Dendritic cell treated with granulocyte-macrophage colony-stimulating factor and Interleukin-4, amounts not matched to agents 40 ng/mL and 50 ng/mL, for 4 days (primary cell): ENCODE results near the gene LPAR5.

Experiments used
- H3K27ac Mint-ChIP-seq: one replicate; pipeline ENCODE4 v1.8.0; 2022; ENCODE audit warnings: mild to moderate bottlenecking, mixed read lengths
- H3K27me3 Mint-ChIP-seq: one replicate; pipeline ENCODE4 v1.8.0; 2022; ENCODE audit warnings: mild to moderate bottlenecking, mixed read lengths
- H3K36me3 Mint-ChIP-seq: one replicate; pipeline ENCODE4 v1.8.0; 2022; ENCODE audit warnings: low read depth, mixed read lengths
- H3K4me1 Mint-ChIP-seq: one replicate; pipeline ENCODE4 v1.8.0; 2022; ENCODE audit warnings: low read depth, mixed read lengths
- H3K4me3 Mint-ChIP-seq: one replicate; pipeline ENCODE4 v1.8.0; 2022; ENCODE audit warnings: mild to moderate bottlenecking, moderate library complexity, mixed read lengths
- H3K9me3 Mint-ChIP-seq: one replicate; pipeline ENCODE4 v1.8.0; 2022; ENCODE audit warnings: mixed read lengths
- intact Hi-C: fragments of 100-400 bp; cut with micrococcal nuclease; formaldehyde crosslinking; loops from one replicate; pipeline ENCODE4 v1.15.0; 2022

Gene LPAR5

DNA sequence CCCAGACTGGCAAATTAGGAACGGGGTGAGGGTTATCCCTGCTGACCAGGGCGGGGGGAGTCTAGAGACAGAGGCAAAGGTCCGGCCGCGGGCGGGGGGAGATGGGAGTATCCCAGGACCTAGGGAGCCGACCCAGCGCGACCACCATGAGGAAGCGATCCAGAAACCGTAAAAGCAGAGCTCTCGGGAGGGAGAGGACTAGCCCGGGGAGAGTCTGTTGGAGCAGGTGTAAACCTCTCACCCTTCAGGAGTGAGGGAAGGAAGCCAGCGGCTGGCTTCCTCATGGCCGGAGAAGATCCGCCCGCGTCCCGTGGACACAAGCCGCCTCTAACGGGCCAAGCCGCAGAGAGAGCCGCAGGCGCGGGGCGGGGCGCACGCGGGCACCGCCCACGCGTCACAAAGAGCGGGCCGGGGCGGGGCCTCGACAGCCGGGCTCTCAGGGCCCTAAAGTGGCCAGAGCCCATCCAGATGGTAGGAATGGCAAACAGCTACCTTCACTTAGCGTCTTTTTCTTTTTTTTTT, 11.4 kb upstream of the LPAR5 start, which contains the start of gene ACRBP:
Gene ACRBP, minus strand, starts transcription at position 350 of the 522 bp plus-strand sequence. Its CDS starts 66 bp downstream, at position 284.
- Mint-ChIP-seq H3K36me3 (peaks cover 53% of the 10 kb centered on the region), H3K27me3 (no peaks in the 10 kb centered on the region), H3K4me3 (peak within 1 kb of the TSS; percentile 93), H3K9me3 (no peaks in the 10 kb centered on the region), H3K4me1 (peaks cover 52% of the 10 kb centered on the region), H3K27ac (peak within 1 kb of the TSS; percentile 98)
- intact Hi-C loops, result loop anchor here (5.0 kb wide), 1 partner anchor 40 kb away; the partner anchor contains the start of gene CHD4

DNA sequence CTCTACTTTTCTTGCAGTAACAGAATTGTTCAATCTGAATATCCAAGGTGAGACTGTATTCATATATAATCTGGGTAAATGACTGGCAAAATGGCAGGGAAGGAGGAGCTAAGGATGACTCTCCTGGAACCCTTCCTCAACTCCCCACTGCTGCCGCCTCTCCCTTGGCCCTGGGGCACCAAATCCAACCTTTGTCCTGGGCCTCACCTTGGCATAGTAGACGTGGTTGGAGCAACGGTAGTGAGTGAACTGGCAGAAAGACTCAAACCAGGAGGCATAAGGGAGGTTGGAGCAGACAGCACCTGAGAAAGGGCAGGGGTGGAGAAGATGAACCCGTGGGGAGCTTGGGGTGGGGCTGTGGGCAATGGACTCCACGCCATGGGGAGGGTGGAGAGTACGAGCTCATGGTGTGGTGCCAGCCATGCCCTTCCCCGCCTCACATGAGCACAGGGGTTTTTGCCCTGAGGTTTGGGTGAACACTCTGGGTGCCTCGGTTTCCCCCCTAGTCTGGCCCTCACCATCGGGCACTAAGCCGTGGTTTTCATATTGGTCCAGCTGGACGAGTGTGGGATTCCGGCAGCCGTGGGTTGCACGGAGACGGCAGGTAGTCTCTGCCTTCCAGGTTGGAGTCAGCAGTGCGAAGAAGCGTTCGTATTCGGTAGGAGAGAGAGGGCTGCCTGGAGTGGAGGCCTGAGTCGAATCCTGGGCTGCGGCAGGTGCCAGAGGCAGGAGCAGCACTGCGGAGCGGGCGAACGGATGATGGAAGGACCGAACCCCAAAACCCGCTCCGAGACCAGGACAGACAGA, 10.7 kb upstream of the LPAR5 start:
- intact Hi-C loops, result loop anchor here (5.0 kb wide), 1 partner anchor 39 kb away; the partner anchor contains the start of gene CHD4
- Mint-ChIP-seq H3K27me3 (no peaks in the 10 kb centered on the region), H3K4me1 (peaks cover 57% of the 10 kb centered on the region), H3K4me3 (peak overlapping the region; percentile 93), H3K9me3 (no peaks in the 10 kb centered on the region), H3K27ac (peak overlapping the region; percentile 98), H3K36me3 (peaks cover 46% of the 10 kb centered on the region)

DNA sequence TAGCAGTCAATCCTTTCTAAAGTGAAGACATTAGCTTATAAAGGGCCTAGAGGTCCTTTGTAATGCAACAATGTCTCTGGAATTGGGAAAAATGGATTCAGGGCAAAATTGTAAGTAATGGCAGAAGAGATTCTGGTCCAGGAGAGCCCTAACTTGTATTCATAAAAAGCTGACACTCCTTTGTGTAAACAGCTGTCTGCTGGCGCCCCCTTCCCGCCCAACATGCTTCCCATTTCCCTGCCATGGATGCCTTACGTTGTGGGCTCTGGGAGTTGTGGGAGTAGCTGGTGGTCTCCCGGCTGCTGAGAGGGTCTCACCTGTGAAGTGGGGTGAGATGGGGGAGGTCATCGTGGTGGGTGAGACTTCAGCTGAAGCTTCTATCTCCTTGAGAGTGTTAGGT, 9.1 kb upstream of the LPAR5 start:
- Mint-ChIP-seq H3K9me3 (no peaks in the 10 kb centered on the region), H3K4me3 (peak overlapping the region; percentile 63), H3K4me1 (peaks cover 69% of the 10 kb centered on the region), H3K36me3 (peaks cover 31% of the 10 kb centered on the region), H3K27ac (peak overlapping the region; percentile 98), H3K27me3 (no peaks in the 10 kb centered on the region)
- intact Hi-C loops, result loop anchor here (2.0 to 5.0 kb wide), 3 partner anchors 18 to 38 kb away; partner anchors contain the start of genes CHD4 and ING4

DNA sequence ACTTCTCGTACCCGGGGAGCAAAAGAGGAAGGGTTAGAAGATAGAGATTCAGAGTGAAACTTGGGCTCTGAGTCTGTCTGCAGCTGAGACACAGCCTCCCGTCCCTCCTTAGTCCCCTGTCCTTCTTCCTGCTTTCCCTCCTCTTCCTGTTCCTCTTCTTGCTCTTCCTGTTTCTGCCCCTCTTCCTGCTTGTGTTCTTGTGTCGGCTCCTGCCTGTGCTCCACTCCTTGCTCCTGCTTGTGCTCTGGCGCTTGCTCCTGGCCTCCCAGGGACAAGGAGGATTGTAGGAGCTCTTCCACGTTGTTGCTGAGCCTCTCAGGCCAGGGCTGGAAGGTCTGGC, 8.5 kb upstream of the LPAR5 start:
- peak overlapping the region; percentile 63 for H3K4me3 Mint-ChIP-seq
- intact Hi-C loops, result loop anchor here (2.0 kb wide), 2 partner anchors 19 to 25 kb away; partner anchors contain the start of gene ING4
- H3K36me3 Mint-ChIP-seq, result peaks cover 24% of the 10 kb centered on the region
- no peaks in the 10 kb centered on the region for H3K27me3 Mint-ChIP-seq
- H3K9me3 Mint-ChIP-seq, result no peaks in the 10 kb centered on the region
- peaks cover 75% of the 10 kb centered on the region for H3K4me1 Mint-ChIP-seq
- peak overlapping the region; percentile 98 for H3K27ac Mint-ChIP-seq

DNA sequence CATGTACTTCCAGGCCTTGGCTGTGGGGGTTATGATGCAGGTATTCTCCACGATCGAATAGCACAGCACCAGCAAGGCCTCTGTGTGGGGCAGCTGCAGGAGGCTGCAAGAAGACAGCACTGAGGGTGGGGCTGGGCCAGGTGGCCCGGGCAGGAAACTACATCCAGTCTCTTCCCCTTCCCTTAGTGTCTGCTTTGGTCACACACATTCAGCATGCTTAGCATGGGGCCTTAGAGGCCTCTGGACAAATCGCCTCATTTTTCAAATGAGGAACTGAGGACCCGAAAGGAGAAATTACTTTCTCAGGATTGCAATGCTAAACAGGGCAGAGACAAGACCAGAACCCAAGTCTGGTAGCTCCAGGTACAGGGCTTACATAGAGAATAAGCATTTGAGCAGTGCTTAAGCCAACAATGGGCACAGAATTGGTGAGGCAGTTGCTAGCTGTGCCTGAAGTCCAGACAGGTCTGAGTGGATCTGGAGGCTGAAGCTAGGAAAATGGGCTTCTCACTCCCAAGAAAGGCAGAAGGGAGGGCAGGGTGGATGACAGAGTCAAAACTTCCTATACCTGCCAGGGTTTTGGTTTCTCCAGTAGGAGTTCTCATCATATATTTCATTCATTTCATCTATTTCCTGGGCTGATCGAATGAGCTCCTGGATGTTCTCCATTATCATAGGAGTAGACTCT, 8.0 kb upstream of the LPAR5 start:
- H3K4me3 Mint-ChIP-seq, result peak overlapping the region; percentile 63
- peaks cover 81% of the 10 kb centered on the region for H3K4me1 Mint-ChIP-seq
- H3K27ac Mint-ChIP-seq, result peak overlapping the region; percentile 98
- H3K27me3 Mint-ChIP-seq, result no peaks in the 10 kb centered on the region
- intact Hi-C loops, result loop anchor here (2.0 kb wide), 2 partner anchors 19 to 25 kb away; partner anchors contain the start of gene ING4
- no peaks in the 10 kb centered on the region for H3K9me3 Mint-ChIP-seq
- peaks cover 22% of the 10 kb centered on the region for H3K36me3 Mint-ChIP-seq

DNA sequence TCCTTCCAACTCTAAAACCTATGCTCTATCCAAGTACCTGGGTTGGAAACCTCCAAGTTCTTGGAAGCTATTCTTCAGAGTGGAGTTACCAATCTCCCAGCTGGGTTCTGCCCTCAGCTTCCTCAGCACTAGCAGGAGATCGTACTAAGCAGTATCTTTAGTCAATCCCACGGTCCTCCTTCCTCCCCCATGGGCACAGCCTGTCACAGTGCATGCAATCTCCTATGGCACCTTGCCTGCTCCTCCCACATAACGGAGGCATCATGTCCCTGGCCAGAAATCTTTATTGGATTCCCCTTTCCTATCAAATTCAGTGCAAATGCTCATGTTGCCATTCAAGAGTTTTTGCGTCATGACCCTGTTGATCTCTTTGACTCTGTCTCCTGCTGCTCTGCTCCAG, 5.4 kb upstream of the LPAR5 start:
- peak overlapping the region; percentile 88 for H3K27ac Mint-ChIP-seq
- H3K4me3 Mint-ChIP-seq, result no peak overlapping the region
- H3K36me3 Mint-ChIP-seq, result peaks cover under 1% of the 10 kb centered on the region
- intact Hi-C loops, result no loop called here
- H3K27me3 Mint-ChIP-seq, result no peaks in the 10 kb centered on the region
- peaks cover 89% of the 10 kb centered on the region for H3K4me1 Mint-ChIP-seq
- H3K9me3 Mint-ChIP-seq, result no peaks in the 10 kb centered on the region

DNA sequence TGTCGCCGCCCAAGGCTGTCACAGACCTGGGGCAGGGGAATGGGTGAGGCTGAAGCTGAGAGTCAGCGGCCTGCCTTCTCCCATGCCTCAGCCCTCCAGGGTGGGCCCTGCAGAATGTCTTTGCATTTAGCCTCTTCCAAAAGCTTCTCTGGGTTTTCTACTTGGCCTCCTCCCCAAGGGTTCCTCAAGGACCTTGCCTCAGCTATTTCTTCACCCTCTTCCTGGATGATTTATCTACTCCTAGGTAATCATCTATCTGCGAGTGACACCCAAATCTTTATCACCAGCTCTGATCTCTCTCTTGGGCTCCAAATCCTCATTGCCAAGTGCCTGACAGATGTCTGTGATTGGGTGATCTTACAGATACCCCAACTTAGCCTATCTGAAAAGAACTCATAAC, 4.7 kb upstream of the LPAR5 start:
- Mint-ChIP-seq H3K27ac (peak overlapping the region; percentile 88), H3K4me1 (peaks cover 93% of the 10 kb centered on the region), H3K27me3 (no peaks in the 10 kb centered on the region), H3K4me3 (no peak overlapping the region), H3K36me3 (no peaks in the 10 kb centered on the region), H3K9me3 (no peaks in the 10 kb centered on the region)
- intact Hi-C loops, result no loop called here

DNA sequence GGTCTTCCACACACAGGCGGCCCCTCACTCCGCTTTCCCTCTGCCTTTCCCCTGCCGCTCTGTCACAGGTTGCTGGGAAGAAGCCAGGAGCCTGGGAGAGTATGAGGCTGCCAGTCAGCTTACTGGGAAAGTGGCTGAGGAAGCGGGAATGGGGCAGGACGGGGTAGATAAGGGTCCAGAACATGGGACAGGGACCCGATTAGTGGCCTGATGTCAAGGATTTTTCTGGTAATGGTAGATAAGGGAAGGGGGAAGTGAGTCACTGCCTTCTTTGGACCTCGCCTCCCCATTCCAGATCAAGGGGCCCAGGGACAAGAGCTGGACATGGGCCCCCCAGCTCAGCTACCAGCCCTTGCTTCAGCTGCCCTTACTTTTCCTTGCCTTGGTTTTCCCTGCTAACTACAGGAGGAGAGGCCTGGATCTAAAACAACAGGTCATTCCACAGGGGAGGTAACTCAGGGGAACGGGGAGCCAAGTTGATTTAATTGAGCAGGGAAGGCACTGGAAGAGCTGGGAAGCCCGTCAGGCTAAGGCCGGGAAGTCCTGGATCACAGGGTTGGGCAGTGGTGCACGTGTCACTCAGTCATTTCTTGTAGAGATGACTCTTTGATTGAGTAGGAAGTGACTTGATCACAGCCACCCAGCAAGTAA, 3.5 kb upstream of the LPAR5 start:
- Mint-ChIP-seq H3K27ac (peak overlapping the region; percentile 88), H3K9me3 (no peaks in the 10 kb centered on the region), H3K4me1 (peaks cover 90% of the 10 kb centered on the region), H3K27me3 (no peaks in the 10 kb centered on the region), H3K36me3 (no peaks in the 10 kb centered on the region), H3K4me3 (no peak overlapping the region)
- intact Hi-C loops, result no loop called here

DNA sequence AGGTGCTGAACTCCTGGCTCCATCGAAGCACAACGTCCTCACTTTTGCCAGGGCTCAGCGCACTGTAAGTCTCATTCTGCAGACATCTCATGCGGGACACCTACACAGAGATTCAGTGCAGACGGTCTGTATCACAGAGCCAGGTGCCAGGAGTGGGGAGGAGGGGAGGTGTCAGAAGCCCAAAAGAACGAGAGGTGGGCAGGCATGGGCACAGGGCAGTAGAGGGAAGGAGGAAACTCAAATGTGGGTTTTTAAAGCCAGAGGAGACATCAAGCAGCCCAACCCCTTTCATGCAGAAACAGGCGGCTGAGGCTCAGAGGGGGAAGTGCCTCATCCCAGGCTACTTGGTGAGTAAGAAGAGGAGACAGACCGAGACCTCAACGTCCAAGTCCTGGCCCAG, 2.5 kb upstream of the LPAR5 start:
- peak overlapping the region; percentile 37 for H3K4me3 Mint-ChIP-seq
- peaks cover 85% of the 10 kb centered on the region for H3K4me1 Mint-ChIP-seq
- intact Hi-C loops, result no loop called here
- H3K27me3 Mint-ChIP-seq, result peaks cover 2% of the 10 kb centered on the region
- no peaks in the 10 kb centered on the region for H3K36me3 Mint-ChIP-seq
- peak overlapping the region; percentile 88 for H3K27ac Mint-ChIP-seq
- H3K9me3 Mint-ChIP-seq, result no peaks in the 10 kb centered on the region

DNA sequence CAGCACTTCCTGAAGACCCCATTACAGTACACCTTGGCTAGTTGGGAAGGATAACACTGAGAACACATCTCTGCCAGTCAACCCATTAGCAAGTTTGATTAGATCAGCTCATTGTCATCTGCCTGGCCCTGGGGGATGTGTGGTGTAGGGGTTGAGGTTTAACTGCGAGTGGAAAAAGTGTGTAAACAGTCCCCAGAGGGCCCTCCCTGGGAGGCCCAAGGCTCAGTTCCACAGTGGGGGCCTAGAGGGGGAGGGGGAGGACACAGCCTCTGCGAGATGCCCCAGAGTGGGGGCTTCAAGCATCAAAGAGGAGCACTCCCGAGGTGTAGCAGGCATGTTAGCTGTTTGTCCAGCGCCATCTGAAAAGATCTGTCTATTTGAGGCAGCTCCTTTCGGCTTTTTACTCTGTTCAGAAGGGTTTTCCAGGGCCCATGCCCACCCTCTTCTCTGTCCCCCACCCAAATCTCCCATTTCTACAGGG, 344 bp downstream of the LPAR5 start:
- Mint-ChIP-seq H3K27me3 (peaks cover 3% of the 10 kb centered on the region), H3K27ac (peak overlapping the region; percentile 85), H3K4me3 (peak overlapping the region; percentile 44), H3K9me3 (no peaks in the 10 kb centered on the region), H3K4me1 (peaks cover 85% of the 10 kb centered on the region), H3K36me3 (no peaks in the 10 kb centered on the region)
- intact Hi-C loops, result no loop called here

DNA sequence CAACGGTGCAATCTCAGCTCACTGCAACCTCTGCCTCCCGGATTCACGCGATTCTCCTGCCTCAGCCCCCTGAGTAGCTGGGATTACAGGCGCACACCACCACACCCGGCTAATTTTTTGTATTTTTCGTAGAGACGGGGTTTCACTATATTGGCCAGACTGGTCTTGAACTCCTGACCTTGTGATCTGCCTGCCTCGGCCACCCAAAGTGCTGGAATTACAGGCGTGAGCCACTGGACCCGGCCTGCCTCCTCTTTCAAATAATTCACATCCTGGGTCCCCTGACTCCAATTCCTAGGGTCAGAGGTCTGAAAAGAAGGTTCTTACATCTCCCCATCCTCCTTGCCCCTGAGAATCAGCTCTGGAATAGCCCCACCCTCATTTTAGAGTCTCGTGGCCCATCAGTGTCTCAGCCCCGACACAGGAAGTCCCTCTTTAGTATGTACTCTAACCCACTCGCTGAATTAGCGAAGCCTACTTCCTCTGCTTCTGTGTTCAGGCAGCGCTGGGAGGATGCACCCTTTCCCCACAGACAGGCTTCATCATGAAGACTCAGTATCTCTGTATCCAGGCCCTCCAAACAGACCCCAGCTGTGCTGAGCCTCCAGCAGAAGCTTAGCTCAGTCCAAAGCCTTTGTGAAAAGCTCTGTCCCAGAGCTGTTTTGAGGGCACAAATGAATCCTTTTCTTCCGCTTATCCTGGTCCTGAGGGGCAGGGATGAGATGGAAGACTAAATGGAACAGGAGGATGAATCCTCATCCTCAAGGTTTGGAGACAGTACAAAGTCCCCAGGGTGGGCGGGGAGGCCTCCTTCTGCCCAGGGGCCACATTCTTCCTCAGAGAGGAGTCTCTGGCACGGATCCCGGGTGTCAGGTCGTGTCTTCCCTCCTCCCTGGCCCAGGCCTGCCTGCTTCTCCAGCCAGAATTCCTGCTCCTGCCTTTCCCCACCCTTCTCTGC, 3.5 kb downstream of the LPAR5 start:
- Mint-ChIP-seq H3K4me3 (no peak overlapping the region), H3K27me3 (peaks cover 3% of the 10 kb centered on the region), H3K27ac (peak overlapping the region; percentile 86), H3K4me1 (peaks cover 58% of the 10 kb centered on the region), H3K9me3 (no peaks in the 10 kb centered on the region), H3K36me3 (no peaks in the 10 kb centered on the region)
- intact Hi-C loops, result no loop called here

DNA sequence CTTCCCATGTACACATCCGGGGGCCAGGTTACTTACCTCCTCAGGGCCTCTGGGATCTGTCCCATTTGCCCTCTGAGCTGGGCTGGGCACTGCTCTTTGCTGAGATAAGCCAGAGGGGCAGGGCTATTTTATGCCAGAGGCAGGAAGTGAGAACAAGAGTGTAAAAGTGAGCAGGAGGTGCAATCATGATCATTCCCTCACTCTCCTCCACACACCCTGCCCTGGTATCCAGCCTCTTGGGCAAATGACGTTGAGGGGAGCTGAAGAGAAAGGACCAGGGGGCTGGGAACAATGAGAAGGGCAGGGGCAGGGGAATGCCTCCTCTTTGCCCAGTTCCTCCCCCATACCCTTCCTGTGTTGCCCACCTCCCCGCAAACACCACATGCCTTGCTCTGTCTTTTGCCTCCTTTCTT, 4.2 kb downstream of the LPAR5 start:
- Mint-ChIP-seq H3K27ac (peak overlapping the region; percentile 86), H3K4me1 (peaks cover 53% of the 10 kb centered on the region), H3K9me3 (no peaks in the 10 kb centered on the region), H3K27me3 (peaks cover 3% of the 10 kb centered on the region), H3K36me3 (no peaks in the 10 kb centered on the region), H3K4me3 (no peak overlapping the region)
- intact Hi-C loops, result no loop called here

DNA sequence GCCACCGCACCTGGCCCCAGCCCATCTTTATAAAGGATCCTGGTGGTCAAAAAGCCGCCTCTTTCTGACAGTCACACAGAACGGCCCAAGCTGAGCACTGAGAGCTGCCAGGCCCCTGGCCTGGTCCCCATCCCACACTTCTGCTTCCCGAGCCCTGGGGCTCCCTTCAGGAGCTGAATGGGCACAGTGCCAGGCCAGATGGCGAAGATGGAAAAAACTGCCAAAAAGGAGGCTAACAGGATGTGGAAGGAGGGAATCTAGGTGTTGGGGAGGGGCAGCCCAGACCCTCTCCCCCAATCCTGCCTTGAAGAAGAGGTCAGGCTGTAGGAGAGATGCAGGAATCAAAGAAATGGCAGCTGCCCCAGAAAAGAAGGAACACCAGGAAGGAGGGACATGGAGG, 5.0 kb downstream of the LPAR5 start:
- H3K36me3 Mint-ChIP-seq, result no peaks in the 10 kb centered on the region
- H3K27ac Mint-ChIP-seq, result peak overlapping the region; percentile 86
- H3K4me3 Mint-ChIP-seq, result no peak overlapping the region
- intact Hi-C loops, result no loop called here
- H3K27me3 Mint-ChIP-seq, result peaks cover 3% of the 10 kb centered on the region
- peaks cover 45% of the 10 kb centered on the region for H3K4me1 Mint-ChIP-seq
- no peaks in the 10 kb centered on the region for H3K9me3 Mint-ChIP-seq
